ENCODE measurements around the gene DNAH17. TPM values are rescaled to one million over a fixed set of nuclear protein-coding genes. Genes with fewer than 3 reads are reported as not detected.

Gene DNAH17
- total RNA-seq, 1 donor from 2014 or later: 2.8 TPM

DNA sequence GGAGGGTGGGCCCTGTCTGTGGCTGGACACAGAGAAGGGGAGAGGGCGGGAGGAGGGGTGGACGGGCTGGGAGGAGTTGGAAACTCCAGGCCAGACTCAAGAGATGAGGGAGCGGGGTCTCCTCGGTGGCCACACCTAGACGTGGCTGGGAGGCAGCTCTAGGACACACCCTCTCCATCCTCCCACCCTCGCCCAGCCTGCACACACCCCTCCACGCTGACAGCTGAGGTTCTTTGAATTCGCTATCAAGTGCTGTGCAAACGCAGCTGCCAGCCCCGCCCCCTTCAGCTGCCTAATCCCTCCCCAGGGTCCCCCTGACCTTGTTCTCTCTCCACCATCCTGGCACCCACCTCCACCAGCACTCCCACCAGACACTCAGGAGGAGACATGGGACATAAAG lies 48.7 kb downstream of the DNAH17 start:
- Histone ChIP-seq H3K27me3 (no peaks in the 10 kb centered on the region), H3K36me3 (no peaks in the 10 kb centered on the region), H3K4me3 (no peak overlapping the region), H3K4me1 (no peaks in the 10 kb centered on the region), H3K9me3 (no peaks in the 10 kb centered on the region), H3K27ac (no peak overlapping the region)
- ATAC-seq (peak; percentile 38), DNase-seq (peak; percentile 64)
- TF ChIP-seq, protein P1, sequence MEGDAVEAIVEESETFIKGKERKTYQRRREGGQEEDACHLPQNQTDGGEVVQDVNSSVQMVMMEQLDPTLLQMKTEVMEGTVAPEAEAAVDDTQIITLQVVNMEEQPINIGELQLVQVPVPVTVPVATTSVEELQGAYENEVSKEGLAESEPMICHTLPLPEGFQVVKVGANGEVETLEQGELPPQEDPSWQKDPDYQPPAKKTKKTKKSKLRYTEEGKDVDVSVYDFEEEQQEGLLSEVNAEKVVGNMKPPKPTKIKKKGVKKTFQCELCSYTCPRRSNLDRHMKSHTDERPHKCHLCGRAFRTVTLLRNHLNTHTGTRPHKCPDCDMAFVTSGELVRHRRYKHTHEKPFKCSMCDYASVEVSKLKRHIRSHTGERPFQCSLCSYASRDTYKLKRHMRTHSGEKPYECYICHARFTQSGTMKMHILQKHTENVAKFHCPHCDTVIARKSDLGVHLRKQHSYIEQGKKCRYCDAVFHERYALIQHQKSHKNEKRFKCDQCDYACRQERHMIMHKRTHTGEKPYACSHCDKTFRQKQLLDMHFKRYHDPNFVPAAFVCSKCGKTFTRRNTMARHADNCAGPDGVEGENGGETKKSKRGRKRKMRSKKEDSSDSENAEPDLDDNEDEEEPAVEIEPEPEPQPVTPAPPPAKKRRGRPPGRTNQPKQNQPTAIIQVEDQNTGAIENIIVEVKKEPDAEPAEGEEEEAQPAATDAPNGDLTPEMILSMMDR (IDR thresholded peaks at IDR 0.05): no peak
- intact Hi-C loops (cut with DNase I): no loop called here

DNA sequence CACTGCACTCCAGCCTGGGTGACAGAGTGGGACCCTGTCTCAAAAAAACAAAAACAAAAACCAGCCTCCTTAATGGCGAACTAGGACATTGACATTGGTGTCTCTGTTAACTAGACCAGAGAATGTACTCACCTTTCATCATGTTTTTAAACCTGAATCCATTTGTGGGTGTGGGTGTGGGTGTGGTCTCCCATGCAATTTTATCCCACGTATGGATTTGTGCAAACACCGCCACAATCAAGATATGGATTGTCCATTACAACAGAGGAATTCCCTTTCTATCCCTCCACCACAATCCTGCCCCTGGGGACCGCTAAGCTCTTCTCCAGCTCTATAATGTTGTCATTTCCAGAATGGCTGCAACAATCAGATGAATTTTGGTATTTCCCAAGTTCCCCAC lies 49.9 kb downstream of the DNAH17 start:
- intact Hi-C loops (cut with DNase I): no loop called here
- Histone ChIP-seq H3K9me3 (no peaks in the 10 kb centered on the region), H3K27me3 (no peaks in the 10 kb centered on the region), H3K27ac (no peak overlapping the region), H3K4me1 (no peaks in the 10 kb centered on the region), H3K4me3 (no peak overlapping the region), H3K36me3 (no peaks in the 10 kb centered on the region)
- ATAC-seq: no peak
- TF ChIP-seq, protein P1 (IDR thresholded peaks at IDR 0.05): no peak
- DNase-seq: no peak

- H3K27me3 ChIP-seq: no peaks in the 10 kb centered on the region
- no peak for ATAC-seq
- intact Hi-C loops (cut with DNase I): no loop called here
Observed at GRCh38 chr17:78526231-78527025, 50.8 kb downstream of the DNAH17 start.

DNA sequence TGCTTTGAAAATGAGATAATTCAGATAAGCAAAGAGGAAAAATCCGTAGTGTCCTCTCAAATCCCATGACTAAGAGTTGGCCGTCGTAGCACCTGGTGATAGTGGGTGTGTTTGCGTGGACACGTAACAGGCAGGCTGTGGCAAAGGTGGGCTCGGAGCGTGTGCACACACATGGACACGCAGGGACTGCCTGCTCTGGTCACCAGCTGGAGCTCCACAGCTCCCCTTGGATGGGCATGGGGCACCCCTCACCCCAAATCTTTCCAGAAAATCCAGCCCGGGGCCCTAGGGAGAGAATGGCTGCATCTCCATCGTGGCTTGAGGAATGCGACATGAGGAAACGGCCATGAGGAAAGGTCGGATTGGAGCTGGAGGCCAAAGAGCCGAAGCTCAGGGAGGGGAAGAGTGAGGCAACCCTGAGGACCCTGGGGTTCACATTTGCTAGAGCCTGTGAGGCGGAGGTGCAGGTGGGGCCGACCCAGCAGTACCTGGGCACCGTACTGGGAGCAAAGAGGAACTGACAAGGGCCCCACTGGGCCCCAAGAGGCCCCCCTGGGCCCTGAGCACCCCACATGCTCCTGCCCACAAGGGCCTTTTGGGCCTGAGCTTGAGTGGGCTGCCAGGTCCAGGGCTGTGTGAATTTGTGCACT lies 51.6 kb downstream of the DNAH17 start:
- peak; percentile 55 for DNase-seq

More at GRCh38 chr17:78526231-78527025, 50.8 kb downstream of the DNAH17 start:
- TF ChIP-seq, protein P1 (IDR thresholded peaks at IDR 0.05): no peak
- DNase-seq: peak; percentile 66
- Histone ChIP-seq H3K27ac (no peak overlapping the region), H3K9me3 (no peaks in the 10 kb centered on the region), H3K36me3 (no peaks in the 10 kb centered on the region), H3K4me1 (no peaks in the 10 kb centered on the region), H3K4me3 (no peak overlapping the region)

GRCh38 chr17:78524870-78525510 lies 52.2 kb downstream of the DNAH17 start:
- Histone ChIP-seq H3K4me1 (no peaks in the 10 kb centered on the region), H3K9me3 (no peaks in the 10 kb centered on the region), H3K4me3 (no peak overlapping the region), H3K36me3 (no peaks in the 10 kb centered on the region), H3K27me3 (no peaks in the 10 kb centered on the region), H3K27ac (no peak overlapping the region)
- TF ChIP-seq, protein P1 (IDR thresholded peaks at IDR 0.05): no peak
- intact Hi-C loops (cut with DNase I): no loop called here
- DNase-seq: peak; percentile 54
- ATAC-seq: no peak

More for the DNA sequence above, 51.6 kb downstream of the DNAH17 start:
- Histone ChIP-seq H3K36me3 (no peaks in the 10 kb centered on the region), H3K27ac (no peak overlapping the region), H3K4me3 (no peak overlapping the region), H3K27me3 (no peaks in the 10 kb centered on the region), H3K9me3 (no peaks in the 10 kb centered on the region), H3K4me1 (no peaks in the 10 kb centered on the region)
- intact Hi-C loops (cut with DNase I): no loop called here
- TF ChIP-seq, protein P1 (IDR thresholded peaks at IDR 0.05): no peak
- ATAC-seq: no peak
